SK-N-SH (cell line): Measurements from ENCODE around the gene GCC1. TPM values are rescaled to one million over a fixed set of nuclear protein-coding genes. Genes with fewer than 3 reads are reported as not detected.

ENCODE experiments used
- CTCF ChIA-PET: fragments of 300-600, 350-600 bp; formaldehyde crosslinking; extraction: SDS; loops from one replicate; lab custom pipeline; 2021; lab: Yijun Ruan, JAX
- POLR2A ChIA-PET: fragments of 350-600 bp; sonication (Branson Sonifier 250); formaldehyde crosslinking; extraction: SDS; loops from one replicate; lab custom pipeline; 2020; ENCODE audit warnings: antibody characterized with exemption, inconsistent platforms; lab: Yijun Ruan, JAX
- DNase-seq: peaks from one replicate; pipeline ENCODE4 v3.0.0; 2012
- H2AFZ ChIP-seq: fragments of 200-600 bp; sonication (generic); 2 replicates; pipeline ENCODE4 v1.8.1; 2016; ENCODE audit warnings: antibody characterized with exemption, mild to moderate bottlenecking, low read depth
- H3F3A ChIP-seq: fragments of 200-600 bp; sonication (generic); replicated peaks from 2 replicates; pipeline ENCODE3; 2016; ENCODE audit warnings: antibody characterized with exemption, mild to moderate bottlenecking; ENCODE audit not compliant: insufficient read depth
- H3K27ac ChIP-seq, 2 experiments: fragments of 200-500 bp in 1 of 2; fragments of 200-600 bp in 1 of 2; sonication (Bioruptor generic) in 1 of 2; sonication (generic), shearing (Covaris generic) in 1 of 2; 2 replicates each; pipeline versions ENCODE4 v1.5.1 to v1.6.1; 2014 to 2016; ENCODE audit warnings: low read depth in 2 of 2, inconsistent platforms in 1 of 2, low read length in 1 of 2, mild to moderate bottlenecking in 1 of 2, mixed read lengths in 1 of 2
- H3K27me3 ChIP-seq: fragments of 200-600 bp; sonication (generic), shearing (Covaris generic); 2 replicates; pipeline ENCODE4 v1.6.1; 2016; ENCODE audit warnings: mixed run types; ENCODE audit not compliant: insufficient read depth
- H3K36me3 ChIP-seq, 2 experiments: fragments of 200-500 bp in 1 of 2; fragments of 200-600 bp in 1 of 2; sonication (Bioruptor generic) in 1 of 2; sonication (generic) in 1 of 2; replicated peaks in 1 of 2; 2 replicates each; pipeline versions ENCODE3 to v1.5.1; 2014 to 2016; ENCODE audit warnings: low read length in 1 of 2, mild to moderate bottlenecking in 1 of 2; ENCODE audit not compliant: insufficient read depth in 2 of 2, control insufficient read depth in 1 of 2
- H3K4me1 ChIP-seq, 2 experiments: fragments of 200-500 bp in 1 of 2; fragments of 200-600 bp in 1 of 2; sonication (Bioruptor generic) in 1 of 2; sonication (generic), shearing (Covaris generic) in 1 of 2; 2 replicates each; pipeline versions ENCODE4 v1.5.1 to v1.6.1; 2014 to 2016; ENCODE audit warnings: low read depth in 1 of 2, low read length in 1 of 2, mixed run types in 1 of 2; ENCODE audit not compliant: insufficient read depth in 2 of 2, control insufficient read depth in 1 of 2
- H3K4me2 ChIP-seq: fragments of 200-600 bp; sonication (generic), shearing (Covaris generic); 2 replicates; pipeline ENCODE4 v1.6.1; 2017; ENCODE audit warnings: mixed run types
- H3K4me3 ChIP-seq, 2 experiments: fragments of 200-500 bp in 1 of 2; fragments of 200-600 bp in 1 of 2; sonication (Bioruptor generic) in 1 of 2; sonication (generic), shearing (Covaris generic) in 1 of 2; 2 replicates each; pipeline versions ENCODE4 v1.5.1 to v1.8.1; 2014 to 2016; ENCODE audit warnings: low read depth in 2 of 2, inconsistent platforms in 1 of 2, low read length in 1 of 2, mild to moderate bottlenecking in 1 of 2, mixed read lengths in 1 of 2, moderate library complexity in 1 of 2
- H3K79me2 ChIP-seq: fragments of 200-600 bp; sonication (generic); 2 replicates; pipeline ENCODE4 v1.8.1; 2017; ENCODE audit warnings: mild to moderate bottlenecking; ENCODE audit not compliant: insufficient read depth
- H3K9ac ChIP-seq: fragments of 200-600 bp; sonication (generic); 2 replicates; pipeline ENCODE4 v1.6.1; 2017; ENCODE audit warnings: mixed run types
- H3K9me2 ChIP-seq: fragments of 200-600 bp; sonication (generic); 2 replicates; pipeline ENCODE4 v1.6.1; 2017; ENCODE audit warnings: mixed run types
- H3K9me3 ChIP-seq: fragments of 200-600 bp; sonication (generic); 2 replicates; pipeline ENCODE4 v1.6.1; 2017; ENCODE audit warnings: mixed run types, mild to moderate bottlenecking, moderate library complexity
- H4K20me1 ChIP-seq: fragments of 200-600 bp; sonication (generic); 2 replicates; pipeline ENCODE4 v1.6.1; 2017; ENCODE audit warnings: mild to moderate bottlenecking, mixed run types; ENCODE audit not compliant: insufficient read depth
- CHD2 ChIP-seq: fragments of 150-350 bp; IDR thresholded peaks from 2 replicates; pipeline ENCODE4 v1.6.1; 2018; ENCODE audit warnings: low read length; ENCODE audit not compliant: partially characterized antibody
- ELF1 ChIP-seq: IDR thresholded peaks from 2 replicates; pipeline ENCODE4 v1.4.0; 2012
- EP300 ChIP-seq, 2 experiments: IDR thresholded peaks; 2 replicates each; pipeline versions ENCODE4 v1.4.0 to v1.6.1; 2012; ENCODE audit warnings: borderline replicate concordance in 1 of 2, low read depth in 1 of 2, low read length in 1 of 2
- EZH2phosphoT487 ChIP-seq: fragments of 200-600 bp; sonication (generic); IDR thresholded peaks from 2 replicates; pipeline ENCODE4 v1.6.1; 2017; ENCODE audit warnings: low read depth, mixed run types, mild to moderate bottlenecking, antibody characterized with exemption, moderate library complexity, borderline replicate concordance
- FOSL2 ChIP-seq: IDR thresholded peaks from 2 replicates; pipeline ENCODE4 v1.4.0; 2012; ENCODE audit warnings: low read depth, mild to moderate bottlenecking, moderate library complexity, borderline replicate concordance
- FOXJ3 ChIP-seq: sonication (generic); formaldehyde crosslinking; IDR thresholded peaks from 2 replicates; pipeline ENCODE4 v1.5.1; 2020; ENCODE audit warnings: mild to moderate bottlenecking, missing genetic modification reagents
- GATA2 ChIP-seq: sonication (generic); formaldehyde crosslinking; IDR thresholded peaks from 2 replicates; pipeline ENCODE4 v1.5.0; 2020; ENCODE audit warnings: mild to moderate bottlenecking, missing genetic modification reagents
- IRF3 ChIP-seq: fragments of 150-350 bp; IDR thresholded peaks from 2 replicates; pipeline ENCODE4 v1.6.1; 2016; ENCODE audit warnings: mild to moderate bottlenecking, low read depth, low read length
- JUND ChIP-seq: IDR thresholded peaks from 2 replicates; pipeline ENCODE4 v1.4.0; 2012
- NFIC ChIP-seq: IDR thresholded peaks from 2 replicates; pipeline ENCODE4 v1.4.0; 2012; ENCODE audit warnings: borderline replicate concordance
- NRF1 ChIP-seq: IDR thresholded peaks from 2 replicates; pipeline ENCODE4 v1.6.1; 2012; ENCODE audit warnings: low read depth, mild to moderate bottlenecking, low read length
- POLR2AphosphoS5 ChIP-seq: IDR thresholded peaks from 2 replicates; pipeline ENCODE4 v1.6.1; 2012; ENCODE audit warnings: low read depth, low read length
- RAD21 ChIP-seq: IDR thresholded peaks from 2 replicates; pipeline ENCODE4 v1.6.1; 2012; ENCODE audit warnings: mild to moderate bottlenecking, low read length
- RFX5 ChIP-seq: IDR thresholded peaks from 2 replicates; pipeline ENCODE4 v1.6.1; 2012; ENCODE audit warnings: mild to moderate bottlenecking, improper control_type of control experiment, low read length
- RXRA ChIP-seq: IDR thresholded peaks from 2 replicates; pipeline ENCODE4 v1.4.0; 2012; ENCODE audit warnings: low read depth, mild to moderate bottlenecking, borderline replicate concordance
- SIN3A ChIP-seq: IDR thresholded peaks from 2 replicates; pipeline ENCODE4 v1.6.1; 2012; ENCODE audit warnings: low read depth, mild to moderate bottlenecking, low read length, moderate library complexity, borderline replicate concordance
- TEAD4 ChIP-seq: IDR thresholded peaks from 2 replicates; pipeline ENCODE4 v1.4.0; 2012; ENCODE audit warnings: mild to moderate bottlenecking, borderline replicate concordance; ENCODE audit not compliant: insufficient read depth
- USF2 ChIP-seq: fragments of 150-350 bp; IDR thresholded peaks from 2 replicates; pipeline ENCODE4 v1.6.1; 2017; ENCODE audit warnings: antibody characterized with exemption, low read length, low read depth, borderline replicate concordance
- YY1 ChIP-seq: IDR thresholded peaks from 2 replicates; pipeline ENCODE4 v1.4.0; 2012; ENCODE audit warnings: low read depth, mild to moderate bottlenecking
- WGBS: methylation state at CpG from one replicate; pipeline ENCODE4 v1.1.6; 2017; ENCODE audit warnings: low lambda C conversion rate; 5-methylcytosine and 5-hydroxymethylcytosine counted together
- polyA plus RNA-seq, 3 experiments: library from polyadenylated mRNA; depleted of rRNA; stranded (reverse); fragments of >200 nt; gene quantifications; 2 replicates each; pipeline ENCODE4 v1.2.3, GENCODE V29; 2012

The GCC1 gene
- polyA plus RNA-seq, 1 of the 3 experiments (the other 2 are of a cell fraction): 8.4 TPM

DNA sequence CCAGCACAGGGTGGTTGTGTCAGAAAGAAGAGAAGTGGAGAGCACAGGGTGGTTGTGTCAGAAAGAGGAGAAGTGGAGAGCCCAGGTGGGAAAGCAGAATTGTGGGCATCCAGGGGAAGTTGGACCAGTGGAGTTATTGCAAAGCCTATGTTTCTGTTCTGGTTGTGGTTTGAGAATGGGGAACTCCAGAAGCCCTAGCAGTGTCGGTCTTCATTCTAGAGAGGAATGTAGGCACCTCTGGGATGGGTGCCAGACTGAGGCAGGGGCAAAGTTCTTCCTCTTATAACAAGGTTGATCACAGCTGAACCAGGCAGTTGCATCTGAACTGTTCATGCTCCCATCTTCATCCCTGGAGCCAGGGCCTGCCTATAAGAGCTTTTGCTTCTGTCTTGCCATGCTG is 9.1 kb upstream of the GCC1 start:
- H2AFZ ChIP-seq: no peak overlapping the region
- POLR2A ChIA-PET: no interaction called here

DNA sequence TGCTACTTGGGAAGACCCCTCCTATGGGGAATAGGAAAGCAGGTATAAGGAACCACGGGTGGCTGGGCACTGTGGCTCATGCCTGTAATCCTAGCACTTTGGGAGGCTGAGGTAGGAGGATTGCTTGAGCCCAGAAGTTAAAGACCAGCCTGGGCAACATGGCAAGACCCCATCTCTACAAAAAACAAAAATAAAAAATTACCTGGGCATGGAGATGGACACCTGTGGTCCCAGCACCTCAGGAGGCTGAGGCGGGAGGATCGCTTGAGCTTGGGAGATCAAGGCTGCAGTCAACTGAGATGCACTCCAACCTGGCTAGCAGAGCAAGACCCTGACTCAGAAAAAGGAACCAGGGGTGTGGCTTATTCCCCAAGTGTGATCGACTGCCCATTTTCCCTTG is 7.2 kb upstream of the GCC1 start:
- Histone ChIP-seq H3K9ac (no peak overlapping the region), H3K9me2 (no peaks in the 10 kb centered on the region), H3K79me2 (peaks cover 18% of the 10 kb centered on the region), H2AFZ (no peak overlapping the region), H3K4me3 (no peak overlapping the region), H4K20me1 (peaks cover 7% of the 10 kb centered on the region), H3K4me2 (no peak overlapping the region), H3K36me3 (peaks cover 20 to 21% of the 10 kb centered on the region in 2 experiments), H3F3A (no peaks in the 10 kb centered on the region), H3K4me1 (peaks cover 10 to 15% of the 10 kb centered on the region in 2 experiments; a peak in 3 of 4 replicates), H3K27me3 (no peaks in the 10 kb centered on the region), H3K27ac (no peak overlapping the region)
- POLR2A ChIA-PET: no interaction called here
- 85% methylated on average over 4 of the region's 4 CpGs for WGBS
- CTCF ChIA-PET: interaction anchor here (0.6 to 0.8 kb wide), 3 partner anchors 39 to 755 kb away, joined by 3 to 5 read pairs (median 4); no protein-coding TSS in a partner anchor
- no peak for DNase-seq
- TF ChIP-seq JUND (no peak), TEAD4 (no peak), USF2 (no peak), NFIC (no peak), ELF1 (no peak), RXRA (no peak), EZH2phosphoT487 (no peak), FOXJ3 (no peak), YY1 (no peak), RAD21 (no peak), GATA2 (no peak), CHD2 (no peak), RFX5 (no peak)
- TF ChIP-seq, all 33 proteins: peak for 0
- H3K9me3 ChIP-seq: no peaks in the 10 kb centered on the region

More for the DNA sequence above, 9.1 kb upstream of the GCC1 start:
- Histone ChIP-seq H3K4me2 (no peak overlapping the region), H3F3A (no peaks in the 10 kb centered on the region), H3K36me3 (peaks cover 19 to 20% of the 10 kb centered on the region in 2 experiments), H3K9ac (no peak overlapping the region), H3K79me2 (peaks cover 7% of the 10 kb centered on the region; the same call in 1 of the 2 replicates), H4K20me1 (peaks cover 3% of the 10 kb centered on the region), H3K4me3 (no peak overlapping the region), H3K4me1 (peaks cover 4% of the 10 kb centered on the region in 2 experiments; a peak in 3 of 4 replicates), H3K9me2 (no peaks in the 10 kb centered on the region), H3K27ac (no peak overlapping the region), H3K27me3 (no peaks in the 10 kb centered on the region), H3K9me3 (no peaks in the 10 kb centered on the region)
- WGBS: 50% methylated on average over 1 of the region's 1 CpG
- TF ChIP-seq FOSL2 (no peak), POLR2AphosphoS5 (no peak), RFX5 (no peak), NRF1 (no peak), SIN3A (no peak), EZH2phosphoT487 (no peak), IRF3 (no peak), EP300 (IDR thresholded peaks at IDR 0.05; ENCODE audit: borderline replicate concordance in 1 of 2, low read depth in 1 of 2, low read length in 1 of 2) (no peak)
- no peak for DNase-seq
- CTCF ChIA-PET: no interaction called here
